ENCODE results near the gene PLA2G15.

DNA sequence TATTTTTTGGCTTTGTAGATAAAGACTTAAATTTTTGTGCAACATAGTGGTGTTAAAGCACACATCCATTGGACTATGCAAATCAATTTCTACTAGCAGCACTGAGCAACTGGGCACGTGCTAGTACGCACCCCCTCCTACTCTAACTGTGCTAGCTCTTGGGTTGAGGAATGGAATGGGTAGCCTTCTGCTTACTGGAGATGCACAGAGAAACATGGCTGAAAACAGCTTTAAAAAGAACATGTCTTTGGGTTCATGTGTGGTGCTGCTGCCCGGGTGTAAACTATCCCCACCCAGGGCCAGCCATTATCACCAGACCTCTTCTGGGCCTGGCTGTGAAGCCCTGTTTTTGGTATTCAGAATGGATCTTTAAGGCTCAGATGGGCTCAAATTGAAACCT lies 16.5 kb upstream of the PLA2G15 start:
- TF ChIP-seq EZH2 (IDR thresholded peaks at IDR 0.05; ENCODE audit: insufficient read depth, poor library complexity, severe bottlenecking) (no peak), EZH2phosphoT487 (IDR thresholded peaks at IDR 0.05; ENCODE audit: insufficient read depth, low read depth) (no peak)

Data from GM23248 (cell line).